ENCODE measurements around the gene PRSS48.
"Not testable (repeated sequence)": the region's sequence is repeated elsewhere in the genome, so short reads cannot be mapped to it uniquely, and the experiment has no call there.

Gene PRSS48

GRCh38 chr4:151228189-151229119 is 48.5 kb upstream of the PRSS48 start:
- Histone ChIP-seq H3K9ac (ENCODE audit: low read length) (no peak overlapping the region), H3K9me3 (ENCODE audit: low read length) (no peaks in the 10 kb centered on the region), H3K4me1 (ENCODE audit: insufficient read depth, low read length, severe bottlenecking) (no peaks in the 10 kb centered on the region), H3K27ac (ENCODE audit: low read depth, low read length, poor library complexity, severe bottlenecking) (no peak overlapping the region), H2AFZ (ENCODE audit: low read length) (no peak overlapping the region), H3K9me2 (ENCODE audit: low read depth, low read length) (no peaks in the 10 kb centered on the region), H3K79me2 (ENCODE audit: insufficient read depth, low read length) (no peaks in the 10 kb centered on the region), H3K4me3 (ENCODE audit: low read depth, low read length, poor library complexity, severe bottlenecking) (no peak overlapping the region), H3K27me3 (ENCODE audit: insufficient read depth, low read length) (no peaks in the 10 kb centered on the region), H3K4me2 (ENCODE audit: low read length) (no peak overlapping the region), H3F3A (ENCODE audit: insufficient read depth, low read length) (no peaks in the 10 kb centered on the region), H4K20me1 (ENCODE audit: insufficient read depth, low read length) (no peaks in the 10 kb centered on the region), H3K36me3 (ENCODE audit: insufficient read depth, low read length) (no peaks in the 10 kb centered on the region)
- TF ChIP-seq CTCF (IDR thresholded peaks at IDR 0.05; ENCODE audit: low read length) (no peak), EZH2 (IDR thresholded peaks at IDR 0.05; ENCODE audit: borderline replicate concordance, low read length) (no peak)

- Histone ChIP-seq H3K4me3 (ENCODE audit: low read depth, low read length, poor library complexity, severe bottlenecking) (no peak overlapping the region), H3K27me3 (ENCODE audit: insufficient read depth, low read length) (no peaks in the 10 kb centered on the region), H3K4me2 (ENCODE audit: low read length) (no peak overlapping the region), H3K4me1 (ENCODE audit: insufficient read depth, low read length, severe bottlenecking) (no peaks in the 10 kb centered on the region), H2AFZ (ENCODE audit: low read length) (no peak overlapping the region), H3K79me2 (ENCODE audit: insufficient read depth, low read length) (no peaks in the 10 kb centered on the region), H3K9ac (ENCODE audit: low read length) (no peak overlapping the region), H3K9me2 (ENCODE audit: low read depth, low read length) (no peaks in the 10 kb centered on the region), H3K9me3 (ENCODE audit: low read length) (no peaks in the 10 kb centered on the region), H3K36me3 (ENCODE audit: insufficient read depth, low read length) (no peaks in the 10 kb centered on the region), H4K20me1 (ENCODE audit: insufficient read depth, low read length) (no peaks in the 10 kb centered on the region), H3F3A (ENCODE audit: insufficient read depth, low read length) (no peaks in the 10 kb centered on the region), H3K27ac (ENCODE audit: low read depth, low read length, poor library complexity, severe bottlenecking) (no peak overlapping the region)
- TF ChIP-seq CTCF (IDR thresholded peaks at IDR 0.05; ENCODE audit: low read length) (no peak), EZH2 (IDR thresholded peaks at IDR 0.05; ENCODE audit: borderline replicate concordance, low read length) (no peak)
These were observed 44.9 kb upstream of the PRSS48 start for GRCh38 chr4:151231915-151232595.

- no peaks in the 10 kb centered on the region for H3F3A ChIP-seq (ENCODE audit: insufficient read depth, low read length)
- TF ChIP-seq CTCF (IDR thresholded peaks at IDR 0.05; ENCODE audit: low read length), result no peak
- no peak for TF ChIP-seq EZH2 (IDR thresholded peaks at IDR 0.05; ENCODE audit: borderline replicate concordance, low read length)
- H3K36me3 ChIP-seq (ENCODE audit: insufficient read depth, low read length), result no peaks in the 10 kb centered on the region
- H3K9me3 ChIP-seq (ENCODE audit: low read length), result no peaks in the 10 kb centered on the region
- no peak overlapping the region for H3K4me3 ChIP-seq (ENCODE audit: low read depth, low read length, poor library complexity, severe bottlenecking)
- no peak overlapping the region for H3K27ac ChIP-seq (ENCODE audit: low read depth, low read length, poor library complexity, severe bottlenecking)
- no peaks in the 10 kb centered on the region for H3K27me3 ChIP-seq (ENCODE audit: insufficient read depth, low read length)
- H3K4me1 ChIP-seq (ENCODE audit: insufficient read depth, low read length, severe bottlenecking), result no peaks in the 10 kb centered on the region
- H3K9me2 ChIP-seq (ENCODE audit: low read depth, low read length), result no peaks in the 10 kb centered on the region
- no peaks in the 10 kb centered on the region for H4K20me1 ChIP-seq (ENCODE audit: insufficient read depth, low read length)
- H3K9ac ChIP-seq (ENCODE audit: low read length), result no peak overlapping the region
- no peak overlapping the region for H3K4me2 ChIP-seq (ENCODE audit: low read length)
- H2AFZ ChIP-seq (ENCODE audit: low read length), result no peak overlapping the region
- no peaks in the 10 kb centered on the region for H3K79me2 ChIP-seq (ENCODE audit: insufficient read depth, low read length)
These were observed 43.4 kb upstream of the PRSS48 start for GRCh38 chr4:151233600-151233999.

GRCh38 chr4:151235373-151235772 is 41.6 kb upstream of the PRSS48 start:
- not testable (repeated sequence) for H2AFZ ChIP-seq (ENCODE audit: low read length); H3K4me1 ChIP-seq (ENCODE audit: insufficient read depth, low read length, severe bottlenecking); H3K4me3 ChIP-seq (ENCODE audit: low read depth, low read length, poor library complexity, severe bottlenecking); H3K36me3 ChIP-seq (ENCODE audit: insufficient read depth, low read length); H3K4me2 ChIP-seq (ENCODE audit: low read length); H3K79me2 ChIP-seq (ENCODE audit: insufficient read depth, low read length); H3K9me2 ChIP-seq (ENCODE audit: low read depth, low read length); H3K9ac ChIP-seq (ENCODE audit: low read length); H3K27ac ChIP-seq (ENCODE audit: low read depth, low read length, poor library complexity, severe bottlenecking); H3F3A ChIP-seq (ENCODE audit: insufficient read depth, low read length); H3K9me3 ChIP-seq (ENCODE audit: low read length); H3K27me3 ChIP-seq (ENCODE audit: insufficient read depth, low read length); H4K20me1 ChIP-seq (ENCODE audit: insufficient read depth, low read length)

Measured in OCI-LY1 (cell line).